H9 (cell line): ENCODE data around the gene CREBRF. TPM values are rescaled to one million over a fixed set of nuclear protein-coding genes. Genes with fewer than 3 reads are reported as not detected.

ENCODE experiments used
- DNase-seq: peaks from one replicate; pipeline ENCODE4 v3.0.0-alpha.2; 2017
- H2AFZ ChIP-seq: one replicate; pipeline ENCODE4 v1.6.1; 2013; ENCODE audit warnings: mild to moderate bottlenecking, low read length, control low read depth, moderate library complexity
- H2AK5ac ChIP-seq: 2 replicates; pipeline ENCODE4 v1.6.1; 2013; ENCODE audit warnings: low read length, control low read depth, mixed read lengths; ENCODE audit not compliant: insufficient read length
- H2BK120ac ChIP-seq: one replicate; pipeline ENCODE4 v1.6.1; 2013; ENCODE audit warnings: low read depth, mild to moderate bottlenecking, low read length, control low read depth, inconsistent platforms; ENCODE audit not compliant: poor library complexity, severe bottlenecking
- H2BK12ac ChIP-seq: 2 replicates; pipeline ENCODE4 v1.6.1; 2013; ENCODE audit warnings: low read length, control low read depth, mixed read lengths, low read depth; ENCODE audit not compliant: insufficient read length
- H2BK15ac ChIP-seq: 2 replicates; pipeline ENCODE4 v1.6.1; 2013; ENCODE audit warnings: low read depth, low read length, control low read depth
- H2BK20ac ChIP-seq: one replicate; pipeline ENCODE4 v1.6.1; 2013; ENCODE audit warnings: low read depth, mild to moderate bottlenecking, low read length, control low read depth, inconsistent platforms; ENCODE audit not compliant: poor library complexity, severe bottlenecking
- H2BK5ac ChIP-seq: 2 replicates; pipeline ENCODE4 v1.6.1; 2013; ENCODE audit warnings: low read length, control low read depth, mixed read lengths; ENCODE audit not compliant: insufficient read length
- H3K14ac ChIP-seq: 2 replicates; pipeline ENCODE4 v1.6.1; 2013; ENCODE audit warnings: low read length, control low read depth; ENCODE audit not compliant: insufficient read depth
- H3K18ac ChIP-seq: 2 replicates; pipeline ENCODE4 v1.6.1; 2013; ENCODE audit warnings: low read depth, mild to moderate bottlenecking, mixed read lengths, low read length, control low read depth; ENCODE audit not compliant: insufficient read length
- H3K23ac ChIP-seq: 2 replicates; pipeline ENCODE4 v1.6.1; 2013; ENCODE audit warnings: low read length, control low read depth, mixed read lengths, low read depth; ENCODE audit not compliant: insufficient read length
- H3K23me2 ChIP-seq: 2 replicates; pipeline ENCODE4 v1.6.1; 2013; ENCODE audit warnings: low read depth, mild to moderate bottlenecking, mixed read lengths, low read length, control low read depth; ENCODE audit not compliant: insufficient read length, poor library complexity, severe bottlenecking
- H3K27ac ChIP-seq: 2 replicates; pipeline ENCODE4 v1.5.1; 2013; ENCODE audit warnings: low read length, control low read depth, mixed read lengths, low read depth; ENCODE audit not compliant: insufficient read length
- H3K27me3 ChIP-seq: 2 replicates; pipeline ENCODE4 v1.6.1; 2013; ENCODE audit warnings: low read length, control low read depth, inconsistent platforms; ENCODE audit not compliant: insufficient read depth
- H3K4ac ChIP-seq: 2 replicates; pipeline ENCODE4 v1.6.1; 2013; ENCODE audit warnings: low read depth, mild to moderate bottlenecking, control low read depth, inconsistent platforms, low read length, moderate library complexity
- H3K4me1 ChIP-seq: 2 replicates; pipeline ENCODE4 v1.6.1; 2013; ENCODE audit warnings: low read length, control low read depth, inconsistent platforms; ENCODE audit not compliant: insufficient read depth
- H3K4me2 ChIP-seq: 2 replicates; pipeline ENCODE4 v1.6.1; 2013; ENCODE audit warnings: low read length, control low read depth, mixed read lengths; ENCODE audit not compliant: insufficient read length, insufficient read depth
- H3K56ac ChIP-seq: 2 replicates; pipeline ENCODE4 v1.6.1; 2013; ENCODE audit warnings: low read depth, mild to moderate bottlenecking, mixed read lengths, low read length, control low read depth; ENCODE audit not compliant: insufficient read length
- H3K79me1 ChIP-seq: 2 replicates; pipeline ENCODE4 v1.6.1; 2013; ENCODE audit warnings: low read depth, mild to moderate bottlenecking, moderate library complexity, low read length, control low read depth, inconsistent platforms; ENCODE audit not compliant: insufficient read depth, poor library complexity, severe bottlenecking
- H3K79me2 ChIP-seq: 2 replicates; pipeline ENCODE4 v1.6.1; 2013; ENCODE audit warnings: low read length, control low read depth, inconsistent platforms; ENCODE audit not compliant: insufficient read depth
- H3K9ac ChIP-seq: 2 replicates; pipeline ENCODE4 v1.6.1; 2013; ENCODE audit warnings: low read length, control low read depth, mixed read lengths; ENCODE audit not compliant: insufficient read length; ENCODE audit errors: extremely low read depth
- H3K9me3 ChIP-seq: one replicate; pipeline ENCODE4 v1.6.1; 2013; ENCODE audit warnings: low read depth, low read length, inconsistent platforms; ENCODE audit not compliant: control insufficient read depth
- H3T11ph ChIP-seq: one replicate; pipeline ENCODE4 v1.6.1; 2013; ENCODE audit warnings: mild to moderate bottlenecking, low read length, control low read depth, inconsistent platforms
- H4K20me1 ChIP-seq: one replicate; pipeline ENCODE4 v1.6.1; 2013; ENCODE audit not compliant: control insufficient read depth, insufficient read length, insufficient read depth
- H4K5ac ChIP-seq: 2 replicates; pipeline ENCODE4 v1.6.1; 2013; ENCODE audit warnings: low read depth, mild to moderate bottlenecking, mixed read lengths, low read length, control low read depth; ENCODE audit not compliant: insufficient read length
- H4K8ac ChIP-seq: replicated peaks from 2 replicates; pipeline ENCODE4 v1.6.1; 2013; ENCODE audit warnings: low read length, control low read depth, mixed read lengths, low read depth; ENCODE audit not compliant: insufficient read length
- H4K91ac ChIP-seq: 2 replicates; pipeline ENCODE4 v1.6.1; 2013; ENCODE audit warnings: low read depth, mild to moderate bottlenecking, moderate library complexity, mixed read lengths, low read length, control low read depth; ENCODE audit not compliant: insufficient read length
- H3K27ac Mint-ChIP-seq, 3 experiments: 2 replicates in 2 of 3; 3 replicates in 1 of 3; pipeline ENCODE4 v1.8.0; 2020 to 2021; ENCODE audit warnings: mixed read lengths in 3 of 3, mild to moderate bottlenecking in 1 of 3, moderate library complexity in 1 of 3
- H3K27me3 Mint-ChIP-seq: 2 replicates; pipeline ENCODE4 v1.8.0; 2021; ENCODE audit warnings: low read depth, mild to moderate bottlenecking, moderate library complexity, mixed read lengths
- H3K36me3 Mint-ChIP-seq, 3 experiments: 2 replicates in 2 of 3; 3 replicates in 1 of 3; pipeline ENCODE4 v1.8.0; 2020 to 2021; ENCODE audit warnings: low read depth in 3 of 3, mixed read lengths in 3 of 3; ENCODE audit not compliant: insufficient read depth in 1 of 3
- H3K4me1 Mint-ChIP-seq, 2 experiments: 2 replicates each; pipeline ENCODE4 v1.8.0; 2020; ENCODE audit warnings: mixed read lengths in 2 of 2
- H3K4me3 Mint-ChIP-seq, 2 experiments: 2 replicates in 1 of 2; 3 replicates in 1 of 2; pipeline ENCODE4 v1.8.0; 2020 to 2021; ENCODE audit warnings: mild to moderate bottlenecking in 2 of 2, mixed read lengths in 2 of 2, moderate library complexity in 1 of 2
- H3K9me3 Mint-ChIP-seq, 2 experiments: 2 replicates in 1 of 2; 3 replicates in 1 of 2; pipeline ENCODE4 v1.8.0; 2020; ENCODE audit warnings: mild to moderate bottlenecking in 2 of 2, mixed read lengths in 2 of 2, moderate library complexity in 1 of 2
- CTCF ChIP-seq: fragments of 200-600 bp; sonication (generic); conservative IDR thresholded peaks from 3 replicates; pipeline ENCODE4 v1.8.0; 2021; ENCODE audit warnings: antibody characterized with exemption, mild to moderate bottlenecking
- WGBS: extraction: QIAGEN DNeasy Blood & Tissue Kit; methylation state at CpG from one replicate; pipeline ENCODE4 v1.1.7; 2013; ENCODE audit warnings: missing lambda C conversion rate, low lambda C conversion rate, mixed read lengths; ENCODE audit not compliant: insufficient read length; ENCODE audit errors: extremely low coverage; 5-methylcytosine and 5-hydroxymethylcytosine counted together
- total RNA-seq: library from RNA; stranded (reverse); gene quantifications from 2 replicates; pipeline ENCODE4 v1.2.1, GENCODE V29; 2021

CREBRF gene
- total RNA-seq, 1 experiment from 2014 or later: 2.7 TPM

GRCh38 chr5:173027905-173028304 is 28.2 kb upstream of the CREBRF start:
- H3K4me1 Mint-ChIP-seq: no peaks in the 10 kb centered on the region
- H2BK120ac ChIP-seq: no peak overlapping the region
- H3K9ac ChIP-seq: no peak overlapping the region
- no peaks in the 10 kb centered on the region for H4K20me1 ChIP-seq
- TF ChIP-seq CTCF: no peak
- H3K27ac ChIP-seq: no peak overlapping the region
- no peak overlapping the region for H3K4ac ChIP-seq
- H3K27me3 ChIP-seq: no peaks in the 10 kb centered on the region
- H2BK15ac ChIP-seq: no peak overlapping the region
- no peak overlapping the region for H2BK5ac ChIP-seq
- no peak overlapping the region for H2AK5ac ChIP-seq
- no peaks in the 10 kb centered on the region for H3K4me1 ChIP-seq
- H4K91ac ChIP-seq: no peak overlapping the region
- H3K79me1 ChIP-seq: peaks cover 4% of the 10 kb centered on the region
- H2AFZ ChIP-seq: no peak overlapping the region
- no peak overlapping the region for H3K23ac ChIP-seq
- H3K27me3 Mint-ChIP-seq: no peaks in the 10 kb centered on the region
- H3T11ph ChIP-seq: no peak overlapping the region
- H3K36me3 Mint-ChIP-seq: peaks cover 3 to 12% (median 4%) of the 10 kb centered on the region in 3 experiments; a peak in 4 of 7 replicates
- H3K4me2 ChIP-seq: no peak overlapping the region
- no peak overlapping the region for H4K5ac ChIP-seq
- no peak overlapping the region for H4K8ac ChIP-seq
- no peak overlapping the region for H3K27ac Mint-ChIP-seq
- H3K4me3 Mint-ChIP-seq: no peak overlapping the region
- no peak overlapping the region for H3K56ac ChIP-seq
- no peak overlapping the region for H3K14ac ChIP-seq
- no peak overlapping the region for H3K18ac ChIP-seq
- H3K79me2 ChIP-seq: peaks cover 2% of the 10 kb centered on the region; the same call in 1 of the 2 replicates
- no peak overlapping the region for H2BK20ac ChIP-seq
- no peaks in the 10 kb centered on the region for H3K23me2 ChIP-seq
- DNase-seq: no peak
- no peaks in the 10 kb centered on the region for H3K9me3 ChIP-seq
- H2BK12ac ChIP-seq: no peak overlapping the region
- WGBS: no CpG with 5 or more reads among the region's 7 CpGs
- H3K9me3 Mint-ChIP-seq: no peaks in the 10 kb centered on the region
